MM.1S (cell line): ENCODE measurements around the gene TSHR.

Experiments
- DNase-seq: peaks from one replicate; pipeline ENCODE4 v3.0.0-alpha.2; 2015
- H2AFZ ChIP-seq: fragments of 300-600 bp; sonication (generic); 2 replicates; pipeline ENCODE4 v1.6.0; 2016; ENCODE audit warnings: antibody characterized with exemption, low read length
- H3F3A ChIP-seq: fragments of 300-600 bp; sonication (generic); 2 replicates; pipeline ENCODE4 v1.6.1; 2016; ENCODE audit warnings: mild to moderate bottlenecking, antibody characterized with exemption, low read length, moderate library complexity, mixed read lengths; ENCODE audit not compliant: insufficient read depth
- H3K27ac ChIP-seq: fragments of 300-600 bp; sonication (generic); 2 replicates; pipeline ENCODE4 v1.5.1; 2016; ENCODE audit warnings: mild to moderate bottlenecking, low read length
- H3K27me3 ChIP-seq: fragments of 300-600 bp; sonication (generic); replicated peaks from 2 replicates; pipeline ENCODE4 v1.6.0; 2016; ENCODE audit warnings: low read length; ENCODE audit not compliant: insufficient read depth
- H3K36me3 ChIP-seq: fragments of 300-600 bp; sonication (generic); replicated peaks from 2 replicates; pipeline ENCODE4 v1.6.1; 2016; ENCODE audit warnings: mild to moderate bottlenecking, low read length, mixed read lengths; ENCODE audit not compliant: insufficient read depth
- H3K4me1 ChIP-seq: fragments of 300-600 bp; sonication (generic); 2 replicates; pipeline ENCODE4 v1.6.1; 2016; ENCODE audit warnings: low read length, mixed read lengths
- H3K4me2 ChIP-seq: fragments of 300-600 bp; sonication (generic); 2 replicates; pipeline ENCODE4 v1.6.0; 2016; ENCODE audit warnings: low read depth, low read length
- H3K4me3 ChIP-seq: fragments of 300-600 bp; sonication (generic); 2 replicates; pipeline ENCODE4 v1.5.1; 2016; ENCODE audit warnings: low read length, mixed read lengths
- H3K79me2 ChIP-seq: fragments of 300-600 bp; sonication (generic); 2 replicates; pipeline ENCODE4 v1.6.1; 2016; ENCODE audit warnings: mixed run types, low read length, mixed read lengths
- H3K9ac ChIP-seq: fragments of 300-600 bp; sonication (generic); 2 replicates; pipeline ENCODE4 v1.6.1; 2016; ENCODE audit warnings: low read length, mixed read lengths
- H3K9me2 ChIP-seq: fragments of 300-600 bp; sonication (generic); replicated peaks from 2 replicates; pipeline ENCODE4 v1.6.1; 2016; ENCODE audit warnings: mild to moderate bottlenecking, low read length, mixed read lengths; ENCODE audit not compliant: insufficient read depth
- H3K9me3 ChIP-seq: fragments of 300-600 bp; sonication (generic); replicated peaks from 2 replicates; pipeline ENCODE4 v1.6.1; 2016; ENCODE audit warnings: mild to moderate bottlenecking, low read length, mixed read lengths; ENCODE audit not compliant: insufficient read depth
- H4K20me1 ChIP-seq: fragments of 300-600 bp; sonication (generic); 2 replicates; pipeline ENCODE4 v1.6.1; 2016; ENCODE audit warnings: mild to moderate bottlenecking, low read length, moderate library complexity, mixed read lengths; ENCODE audit not compliant: insufficient read depth
- EZH2 ChIP-seq: fragments of 300-600 bp; sonication (generic); optimal IDR thresholded peaks from 2 replicates; pipeline ENCODE3; 2017; ENCODE audit warnings: low read depth, mild to moderate bottlenecking, antibody characterized with exemption, low read length, mixed read lengths
- EZH2phosphoT487 ChIP-seq: fragments of 300-600 bp; sonication (generic); IDR thresholded peaks from 2 replicates; pipeline ENCODE4 v1.6.1; 2018; ENCODE audit warnings: antibody characterized with exemption, low read length
- TF ChIP-seq, protein P1 (sequence below): fragments of 300-600 bp; sonication (generic); IDR thresholded peaks from 2 replicates; pipeline ENCODE4 v1.5.1; 2016; ENCODE audit warnings: antibody characterized with exemption, low read length, mixed read lengths

TSHR gene

GRCh38 chr14:80944861-80945617 lies 10.4 kb upstream of the TSHR start:
- Histone ChIP-seq H3K4me1 (no peaks in the 10 kb centered on the region), H4K20me1 (no peaks in the 10 kb centered on the region), H3K9me2 (no peaks in the 10 kb centered on the region), H3F3A (no peaks in the 10 kb centered on the region), H3K9me3 (no peaks in the 10 kb centered on the region), H2AFZ (no peak overlapping the region), H3K4me2 (no peak overlapping the region), H3K79me2 (peaks cover 10% of the 10 kb centered on the region), H3K36me3 (no peaks in the 10 kb centered on the region), H3K27me3 (no peaks in the 10 kb centered on the region), H3K9ac (no peak overlapping the region), H3K27ac (no peak overlapping the region), H3K4me3 (no peak overlapping the region)
- DNase-seq: no peak
- no peak for TF ChIP-seq EZH2
- TF ChIP-seq, protein P1, sequence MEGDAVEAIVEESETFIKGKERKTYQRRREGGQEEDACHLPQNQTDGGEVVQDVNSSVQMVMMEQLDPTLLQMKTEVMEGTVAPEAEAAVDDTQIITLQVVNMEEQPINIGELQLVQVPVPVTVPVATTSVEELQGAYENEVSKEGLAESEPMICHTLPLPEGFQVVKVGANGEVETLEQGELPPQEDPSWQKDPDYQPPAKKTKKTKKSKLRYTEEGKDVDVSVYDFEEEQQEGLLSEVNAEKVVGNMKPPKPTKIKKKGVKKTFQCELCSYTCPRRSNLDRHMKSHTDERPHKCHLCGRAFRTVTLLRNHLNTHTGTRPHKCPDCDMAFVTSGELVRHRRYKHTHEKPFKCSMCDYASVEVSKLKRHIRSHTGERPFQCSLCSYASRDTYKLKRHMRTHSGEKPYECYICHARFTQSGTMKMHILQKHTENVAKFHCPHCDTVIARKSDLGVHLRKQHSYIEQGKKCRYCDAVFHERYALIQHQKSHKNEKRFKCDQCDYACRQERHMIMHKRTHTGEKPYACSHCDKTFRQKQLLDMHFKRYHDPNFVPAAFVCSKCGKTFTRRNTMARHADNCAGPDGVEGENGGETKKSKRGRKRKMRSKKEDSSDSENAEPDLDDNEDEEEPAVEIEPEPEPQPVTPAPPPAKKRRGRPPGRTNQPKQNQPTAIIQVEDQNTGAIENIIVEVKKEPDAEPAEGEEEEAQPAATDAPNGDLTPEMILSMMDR: no peak
- no peak for TF ChIP-seq EZH2phosphoT487

GRCh38 chr14:80946187-80946586 lies 9.2 kb upstream of the TSHR start:
- Histone ChIP-seq H3K79me2 (peaks cover 2% of the 10 kb centered on the region; the same call in 1 of the 2 replicates), H3K9me2 (no peaks in the 10 kb centered on the region), H3K27ac (no peak overlapping the region), H3K4me2 (no peak overlapping the region), H3K4me1 (no peaks in the 10 kb centered on the region), H3K36me3 (no peaks in the 10 kb centered on the region), H3K9me3 (no peaks in the 10 kb centered on the region), H3F3A (no peaks in the 10 kb centered on the region), H2AFZ (no peak overlapping the region), H4K20me1 (no peaks in the 10 kb centered on the region), H3K27me3 (no peaks in the 10 kb centered on the region), H3K4me3 (no peak overlapping the region), H3K9ac (no peak overlapping the region)
- DNase-seq: no peak
- TF ChIP-seq, protein P1: no peak
- TF ChIP-seq EZH2phosphoT487: no peak
- no peak for TF ChIP-seq EZH2

- Histone ChIP-seq H4K20me1 (no peaks in the 10 kb centered on the region), H3K4me2 (no peak overlapping the region), H3K4me3 (no peak overlapping the region), H3K9me3 (no peaks in the 10 kb centered on the region), H2AFZ (no peak overlapping the region), H3K27ac (no peak overlapping the region), H3K36me3 (no peaks in the 10 kb centered on the region), H3K9me2 (no peaks in the 10 kb centered on the region), H3K9ac (no peak overlapping the region), H3K27me3 (no peaks in the 10 kb centered on the region), H3F3A (no peaks in the 10 kb centered on the region), H3K79me2 (no peaks in the 10 kb centered on the region), H3K4me1 (no peaks in the 10 kb centered on the region)
- DNase-seq: no peak
- TF ChIP-seq EZH2 (no peak), EZH2phosphoT487 (no peak)
- TF ChIP-seq, protein P1: no peak
These were observed 8.6 kb upstream of the TSHR start for GRCh38 chr14:80946797-80947196.
